Immature natural killer cell (primary cell): ENCODE data around the gene BCAR3. TPM values are rescaled to one million over a fixed set of nuclear protein-coding genes. Genes with fewer than 3 reads are reported as not detected.
"Not testable (repeated sequence)": the region's sequence is repeated elsewhere in the genome, so short reads cannot be mapped to it uniquely, and the experiment has no call there.

ENCODE experiments used
- DNase-seq, 3 donors: peaks; one replicate each; pipeline ENCODE4 v3.0.0; 2022; ENCODE audit warnings: mixed read lengths in 1 of 3
- H3K27ac Mint-ChIP-seq, 6 donors: one replicate each; pipeline ENCODE4 v1.8.0; 2020; ENCODE audit warnings: mixed read lengths in 6 of 6, mild to moderate bottlenecking in 5 of 6, inconsistent platforms in 4 of 6, moderate library complexity in 3 of 6
- H3K27me3 Mint-ChIP-seq, 3 donors: one replicate each; pipeline ENCODE4 v1.8.0; 2020 to 2021; ENCODE audit warnings: low read depth in 3 of 3, mild to moderate bottlenecking in 3 of 3, mixed read lengths in 3 of 3, moderate library complexity in 3 of 3, inconsistent platforms in 1 of 3
- H3K36me3 Mint-ChIP-seq, 3 donors: one replicate each; pipeline ENCODE4 v1.8.0; 2020; ENCODE audit warnings: mixed read lengths in 3 of 3, inconsistent platforms in 2 of 3, mild to moderate bottlenecking in 2 of 3
- H3K4me1 Mint-ChIP-seq, 2 donors: one replicate each; pipeline ENCODE4 v1.8.0; 2020; ENCODE audit warnings: inconsistent platforms in 2 of 2, mild to moderate bottlenecking in 2 of 2, mixed read lengths in 2 of 2, moderate library complexity in 1 of 2
- H3K4me3 Mint-ChIP-seq, 5 donors: one replicate each; pipeline ENCODE4 v1.8.0; 2020; ENCODE audit warnings: mild to moderate bottlenecking in 5 of 5, mixed read lengths in 5 of 5, inconsistent platforms in 3 of 5, moderate library complexity in 3 of 5
- H3K9me3 Mint-ChIP-seq, 6 donors: one replicate each; pipeline ENCODE4 v1.8.0; 2020; ENCODE audit warnings: mild to moderate bottlenecking in 6 of 6, mixed read lengths in 6 of 6, inconsistent platforms in 4 of 6, moderate library complexity in 3 of 6
- polyA plus RNA-seq, 3 donors: library from polyadenylated mRNA; unstranded; fragments of 300-500 nt; fragmentation: Illumina TruSeq; gene quantifications; one replicate each; pipeline ENCODE4 v1.2.3, GENCODE V29; 2021

The BCAR3 gene
- polyA plus RNA-seq, 3 donors from 2014 or later: 0.27 to 0.43 TPM; not detected in 1

DNA sequence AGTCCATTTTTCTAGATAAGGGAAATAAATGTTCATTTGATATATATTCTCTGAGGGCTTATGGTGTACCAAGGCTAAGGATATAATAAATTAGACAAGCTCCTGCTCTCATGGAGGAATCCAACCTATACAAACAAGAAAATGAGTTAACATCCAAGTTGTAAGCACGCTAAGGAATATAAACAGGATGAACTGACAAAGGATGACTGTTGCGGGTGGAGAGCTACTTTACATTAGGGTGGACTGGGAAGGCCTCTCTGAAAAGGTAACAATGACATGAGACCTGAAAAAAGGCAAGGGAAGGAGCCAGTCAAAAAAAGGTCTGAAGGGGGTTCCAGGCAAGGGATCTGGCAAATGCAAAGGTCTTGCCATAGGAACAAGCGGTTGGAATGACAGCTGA is 3.1 kb downstream of the BCAR3 start:
- Mint-ChIP-seq H3K36me3 (no peaks in the 10 kb centered on the region), H3K27me3 (peaks cover 9 to 21% (median 10%) of the 10 kb centered on the region in 3 donors)

DNA sequence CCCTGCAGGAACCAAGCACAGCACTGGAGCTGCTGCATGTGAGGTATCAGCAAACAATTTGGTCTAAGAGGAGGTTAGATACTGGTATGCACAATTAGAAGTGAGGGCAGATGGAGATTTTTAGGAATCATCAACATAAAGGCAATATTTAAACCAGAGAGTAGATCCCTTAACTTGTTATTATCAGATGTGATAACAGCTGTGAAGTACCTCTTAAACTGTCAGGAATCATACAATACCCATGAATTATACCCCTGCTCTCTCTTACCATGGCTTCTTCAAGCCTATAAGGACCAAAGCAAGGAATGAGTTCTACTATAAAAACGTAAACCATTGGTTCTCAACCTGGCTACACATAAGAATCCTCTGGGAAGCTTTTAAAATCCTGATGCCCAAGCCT is 3.9 kb downstream of the BCAR3 start:
- Mint-ChIP-seq H3K4me3 (no peak overlapping the region), H3K4me1 (peaks cover 11 to 14% of the 10 kb centered on the region in 2 donors), H3K27ac (no peak overlapping the region), H3K36me3 (no peaks in the 10 kb centered on the region), H3K27me3 (peaks cover 9 to 17% (median 10%) of the 10 kb centered on the region in 3 donors), H3K9me3 (peaks cover 0 to 4% (median 0%) of the 10 kb centered on the region in 6 donors)
- no peak for DNase-seq

More for the DNA sequence above, 3.1 kb downstream of the BCAR3 start:
- Mint-ChIP-seq H3K9me3 (peaks cover 0 to 4% (median 0%) of the 10 kb centered on the region in 6 donors), H3K27ac (no peak overlapping the region), H3K4me3 (no peak overlapping the region), H3K4me1 (peaks cover 11 to 14% of the 10 kb centered on the region in 2 donors)
- DNase-seq: no peak

DNA sequence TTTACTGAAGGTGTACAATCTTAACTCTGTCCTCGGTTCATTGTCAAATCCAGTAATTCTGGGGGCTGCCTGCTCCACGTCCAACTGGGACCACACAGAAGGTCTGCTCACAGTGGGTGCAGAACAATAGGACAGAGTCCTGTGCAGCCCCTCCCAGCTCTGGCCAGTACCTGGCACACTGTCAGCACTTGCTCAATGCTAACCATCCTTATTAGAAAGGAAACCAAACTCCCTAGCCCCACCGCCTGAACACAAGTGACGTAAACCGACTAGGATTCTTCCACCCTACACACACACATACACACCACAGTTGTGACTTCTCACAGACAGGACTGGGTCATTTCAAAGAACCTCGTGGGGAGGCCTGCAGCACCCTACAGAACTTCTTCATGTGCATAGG is 5.2 kb downstream of the BCAR3 start:
- Mint-ChIP-seq H3K36me3 (no peaks in the 10 kb centered on the region), H3K4me1 (peaks cover 5 to 7% of the 10 kb centered on the region in 2 donors), H3K27me3 (peaks cover 5 to 9% (median 6%) of the 10 kb centered on the region in 3 donors), H3K9me3 (peaks cover 0 to 4% (median 0%) of the 10 kb centered on the region in 6 donors), H3K4me3 (no peak overlapping the region), H3K27ac (no peak overlapping the region)
- DNase-seq: no peak

- no peaks in the 10 kb centered on the region for H3K36me3 Mint-ChIP-seq
- peaks cover 5 to 6% of the 10 kb centered on the region in 2 donors for H3K4me1 Mint-ChIP-seq
- no peak overlapping the region for H3K27ac Mint-ChIP-seq
- DNase-seq: no peak
- peaks cover 5 to 9% (median 6%) of the 10 kb centered on the region in 3 donors for H3K27me3 Mint-ChIP-seq
- H3K9me3 Mint-ChIP-seq: peaks cover 0 to 4% (median 0%) of the 10 kb centered on the region in 6 donors
- H3K4me3 Mint-ChIP-seq: no peak overlapping the region
Measured at GRCh38 chr1:93675931-93676330, 5.7 kb downstream of the BCAR3 start.

DNA sequence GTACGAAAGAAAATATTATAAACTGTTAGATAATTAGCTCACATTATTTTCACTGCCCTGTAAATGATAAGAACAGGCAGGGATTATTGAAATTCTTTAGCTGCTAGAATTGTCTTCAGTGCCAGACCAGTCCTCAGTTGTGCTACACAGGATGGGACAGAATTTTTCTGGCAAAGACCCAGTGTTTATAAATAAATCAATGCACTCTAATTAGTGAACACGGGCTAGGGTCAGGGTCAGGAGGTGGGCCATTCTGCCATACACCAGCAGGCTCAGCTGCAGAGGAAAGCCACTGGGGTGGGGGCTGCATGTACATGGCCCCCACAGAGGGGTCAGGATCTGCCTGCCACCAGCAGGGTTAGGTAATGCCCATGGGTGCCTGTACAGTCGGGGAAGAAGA is 6.4 kb downstream of the BCAR3 start:
- DNase-seq: no peak
- Mint-ChIP-seq H3K36me3 (no peaks in the 10 kb centered on the region), H3K4me1 (no peaks in the 10 kb centered on the region), H3K27me3 (peaks cover 0 to 5% (median 3%) of the 10 kb centered on the region in 3 donors), H3K9me3 (peaks cover 0 to 1% (median 0%) of the 10 kb centered on the region in 6 donors), H3K27ac (no peak overlapping the region), H3K4me3 (no peak overlapping the region)

- H3K4me1 Mint-ChIP-seq, DNase-seq, H3K36me3 Mint-ChIP-seq, H3K27ac Mint-ChIP-seq, H3K4me3 Mint-ChIP-seq, H3K27me3 Mint-ChIP-seq, H3K9me3 Mint-ChIP-seq: not testable (repeated sequence)
Measured at GRCh38 chr1:93674071-93674470, 7.6 kb downstream of the BCAR3 start.

- peak overlapping the region in 1 of 6 donors; percentile 46 for H3K27ac Mint-ChIP-seq
- DNase-seq: no peak
- H3K27me3 Mint-ChIP-seq: peaks cover 0 to 5% (median 3%) of the 10 kb centered on the region in 3 donors
- peaks cover 0 to 1% (median 0%) of the 10 kb centered on the region in 6 donors for H3K9me3 Mint-ChIP-seq
- no peak overlapping the region for H3K4me3 Mint-ChIP-seq
- no peaks in the 10 kb centered on the region for H3K36me3 Mint-ChIP-seq
- no peaks in the 10 kb centered on the region for H3K4me1 Mint-ChIP-seq
Measured at GRCh38 chr1:93673163-93673829, 8.3 kb downstream of the BCAR3 start.

DNA sequence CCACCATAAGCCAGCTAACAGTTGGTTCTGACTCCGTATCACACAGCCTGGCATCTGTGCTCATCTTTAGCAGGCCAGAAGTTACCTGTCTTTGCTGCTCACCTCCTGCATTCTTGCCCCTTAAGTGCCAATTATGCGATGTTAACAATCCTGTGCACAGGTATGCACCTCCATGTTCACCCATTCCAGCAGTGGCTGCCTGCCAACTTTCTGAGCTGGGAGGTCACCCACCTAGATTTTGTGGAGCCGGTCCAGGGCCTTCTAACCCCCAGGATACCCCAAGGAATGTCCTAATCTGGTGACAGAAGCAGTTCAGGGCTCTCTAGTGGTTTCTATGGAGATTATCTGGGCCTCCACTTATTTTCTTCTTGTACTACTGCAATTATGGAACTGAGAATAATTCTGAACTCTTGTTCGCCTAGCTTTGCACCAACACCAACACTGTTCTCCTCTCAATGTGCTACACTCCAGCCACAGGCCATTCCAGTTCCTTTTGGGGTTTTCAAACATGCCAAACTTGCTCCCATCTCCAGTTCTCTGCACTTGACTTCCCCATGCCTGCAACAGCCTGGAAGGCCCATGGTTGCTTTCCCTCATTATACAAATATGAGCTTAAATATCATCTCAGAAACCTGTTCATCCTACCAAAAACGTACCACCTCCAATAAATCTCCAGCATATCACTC is 9.0 kb downstream of the BCAR3 start:
- Mint-ChIP-seq H3K4me3 (no peak overlapping the region), H3K27me3 (peaks cover 2 to 3% (median 3%) of the 10 kb centered on the region in 3 donors), H3K4me1 (no peaks in the 10 kb centered on the region), H3K27ac (peak overlapping the region in 1 of 6 donors; percentile 46), H3K9me3 (peaks cover 0 to 1% (median 0%) of the 10 kb centered on the region in 6 donors), H3K36me3 (no peaks in the 10 kb centered on the region)
- DNase-seq: no peak

- Mint-ChIP-seq H3K27ac (no peak overlapping the region), H3K36me3 (no peaks in the 10 kb centered on the region), H3K4me3 (no peak overlapping the region), H3K4me1 (no peaks in the 10 kb centered on the region), H3K9me3 (no peaks in the 10 kb centered on the region), H3K27me3 (peaks cover 2 to 3% (median 3%) of the 10 kb centered on the region in 3 donors)
- DNase-seq: no peak
Measured at GRCh38 chr1:93672069-93672468, 9.6 kb downstream of the BCAR3 start.

DNA sequence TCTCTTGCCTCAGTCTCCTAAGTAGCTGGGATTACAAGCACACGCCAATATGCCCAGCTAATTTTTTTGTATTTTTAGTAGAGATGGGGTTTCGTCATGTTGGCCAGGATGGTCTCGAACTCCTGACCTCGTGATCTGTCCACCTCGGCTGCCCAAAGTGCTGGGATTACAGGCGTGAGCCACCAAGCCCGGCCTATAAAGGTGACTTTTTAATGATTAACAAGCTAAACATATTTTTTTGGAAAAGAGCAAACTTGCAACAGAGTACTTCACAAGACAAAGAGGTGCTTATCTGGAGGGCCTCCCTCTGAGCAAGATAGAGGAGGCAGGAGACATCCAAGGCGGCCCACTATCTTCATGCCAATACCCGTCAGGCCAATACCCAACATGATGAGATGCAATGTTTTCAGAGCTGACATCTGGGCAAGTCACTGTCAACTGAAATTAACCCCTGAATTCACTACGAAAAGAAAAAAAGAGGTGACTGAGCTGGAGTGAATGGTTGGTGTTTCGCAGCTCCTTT is 10.5 kb downstream of the BCAR3 start:
- no peaks in the 10 kb centered on the region for H3K4me1 Mint-ChIP-seq
- peaks cover 2 to 5% (median 3%) of the 10 kb centered on the region in 3 donors for H3K27me3 Mint-ChIP-seq
- H3K27ac Mint-ChIP-seq: no peak overlapping the region
- no peaks in the 10 kb centered on the region for H3K9me3 Mint-ChIP-seq
- H3K4me3 Mint-ChIP-seq: no peak overlapping the region
- H3K36me3 Mint-ChIP-seq: no peaks in the 10 kb centered on the region
- no peak for DNase-seq

- Mint-ChIP-seq H3K36me3 (no peaks in the 10 kb centered on the region), H3K4me1 (no peaks in the 10 kb centered on the region), H3K27ac (no peak overlapping the region), H3K27me3 (peaks cover 2 to 3% (median 2%) of the 10 kb centered on the region in 3 donors), H3K9me3 (no peaks in the 10 kb centered on the region), H3K4me3 (no peak overlapping the region)
- no peak for DNase-seq
Measured at GRCh38 chr1:93670141-93670540, 11.5 kb downstream of the BCAR3 start.

GRCh38 chr1:93669369-93669768 is 12.3 kb downstream of the BCAR3 start:
- DNase-seq: no peak
- peaks cover 0 to 2% (median 2%) of the 10 kb centered on the region in 3 donors for H3K27me3 Mint-ChIP-seq
- H3K4me3 Mint-ChIP-seq: no peak overlapping the region
- H3K36me3 Mint-ChIP-seq: no peaks in the 10 kb centered on the region
- no peaks in the 10 kb centered on the region for H3K4me1 Mint-ChIP-seq
- H3K27ac Mint-ChIP-seq: no peak overlapping the region
- H3K9me3 Mint-ChIP-seq: no peaks in the 10 kb centered on the region

DNA sequence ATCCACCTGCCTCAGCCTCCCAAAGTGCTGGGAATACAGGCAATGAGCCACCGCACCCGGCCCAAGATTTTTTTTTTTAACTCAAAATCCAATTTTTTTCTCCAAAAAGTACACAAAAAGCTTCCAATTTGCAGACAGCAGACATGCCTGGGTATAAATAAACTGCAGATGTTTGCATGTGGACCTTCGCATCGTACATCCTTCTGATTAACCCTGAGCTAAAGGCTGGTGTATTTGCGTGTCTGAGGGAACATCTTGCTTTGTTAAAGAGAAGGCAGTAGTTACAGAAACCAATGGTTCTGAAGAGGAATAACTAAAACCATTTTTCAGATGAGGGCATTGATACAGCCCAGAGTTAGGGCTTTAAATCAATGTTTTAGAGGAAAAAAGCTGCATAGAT is 12.7 kb downstream of the BCAR3 start:
- Mint-ChIP-seq H3K36me3 (no peaks in the 10 kb centered on the region), H3K27ac (no peak overlapping the region), H3K27me3 (peaks cover 0 to 2% (median 2%) of the 10 kb centered on the region in 3 donors), H3K9me3 (no peaks in the 10 kb centered on the region), H3K4me1 (no peaks in the 10 kb centered on the region), H3K4me3 (no peak overlapping the region)
- no peak for DNase-seq

DNA sequence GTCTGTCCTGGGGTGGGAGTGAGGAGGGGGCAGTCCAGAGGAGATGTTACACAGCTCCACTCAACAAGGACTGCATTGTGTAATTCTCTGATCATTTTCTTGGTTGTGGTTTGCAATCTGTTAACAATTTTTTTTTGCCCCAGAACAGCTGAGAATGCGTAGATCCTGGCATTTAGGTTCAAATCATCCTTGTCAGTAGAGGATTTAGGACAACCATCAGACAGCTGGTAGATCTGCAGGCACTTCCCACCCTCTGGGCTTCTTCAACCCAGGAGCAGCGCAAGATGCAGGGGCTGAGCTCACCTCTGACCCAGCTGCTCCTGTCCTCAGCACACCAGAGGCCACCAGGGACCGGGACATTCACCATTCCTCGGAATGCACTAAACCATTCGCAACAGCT is 13.5 kb downstream of the BCAR3 start:
- peaks cover 0 to 4% (median 2%) of the 10 kb centered on the region in 3 donors for H3K27me3 Mint-ChIP-seq
- no peaks in the 10 kb centered on the region for H3K4me1 Mint-ChIP-seq
- no peak for DNase-seq
- H3K36me3 Mint-ChIP-seq: no peaks in the 10 kb centered on the region
- H3K9me3 Mint-ChIP-seq: no peaks in the 10 kb centered on the region
- H3K4me3 Mint-ChIP-seq: no peak overlapping the region
- peak overlapping the region in 1 of 6 donors; percentile 23 for H3K27ac Mint-ChIP-seq
